Measurements from ENCODE around the gene MRPS2.
"Not testable (repeated sequence)": the region's sequence is repeated elsewhere in the genome, so short reads cannot be mapped to it uniquely, and the experiment has no call there.

The MRPS2 gene

GRCh38 chr9:135549478-135550343 is 49.2 kb downstream of the MRPS2 start:
- DNase-seq: peak in 1 of 10 donors; percentile 55
- intact Hi-C loops (cut with DNase I): not testable (repeated sequence)

GRCh38 chr9:135550344-135550918 is 49.9 kb downstream of the MRPS2 start:
- peak in 1 of 10 donors; percentile 65 for DNase-seq
- intact Hi-C loops (cut with DNase I): no loop called here

- DNase-seq: peak in 1 of 10 donors; percentile 72
- intact Hi-C loops (cut with DNase I): no loop called here
Measured at GRCh38 chr9:135551031-135551430, 50.5 kb downstream of the MRPS2 start.

GRCh38 chr9:135551456-135551855 is 51.0 kb downstream of the MRPS2 start:
- intact Hi-C loops (cut with DNase I): no loop called here

GRCh38 chr9:135552021-135552697 is 51.7 kb downstream of the MRPS2 start:
- intact Hi-C loops (cut with DNase I): no loop called here
- peak in 1 of 10 donors; percentile 62 for DNase-seq

More at GRCh38 chr9:135551456-135551855, 51.0 kb downstream of the MRPS2 start:
- DNase-seq: peak in 1 of 10 donors; percentile 60

GRCh38 chr9:135552698-135553171 is 52.3 kb downstream of the MRPS2 start:
- intact Hi-C loops (cut with DNase I): no loop called here

More at GRCh38 chr9:135552698-135553171, 52.3 kb downstream of the MRPS2 start:
- no peak for DNase-seq

Data from posterior cingulate gyrus (tissue), 11 donors.